GM18517 (cell line): ENCODE data around the gene TCF15.

Source experiments
- ATAC-seq: cut with Tn5 transposase; IDR thresholded peaks from one replicate; pipeline ENCODE4 v1.9.1; 2021; ENCODE audit warnings: mild to moderate bottlenecking, moderate library complexity; ENCODE audit not compliant: unreplicated experiment

Gene TCF15

GRCh38 chr20:615514-615913 lies 5.4 kb upstream of the TCF15 start:
- no peak for ATAC-seq

GRCh38 chr20:611843-612185 lies 1.7 kb upstream of the TCF15 start:
- no peak for ATAC-seq

GRCh38 chr20:611047-611842 lies 1.1 kb upstream of the TCF15 start:
- ATAC-seq = no peak

GRCh38 chr20:609371-609964 lies 641 bp downstream of the TCF15 start:
- ATAC-seq = no peak

GRCh38 chr20:608970-609369 lies 1.1 kb downstream of the TCF15 start:
- ATAC-seq = no peak

- no peak for ATAC-seq
Observed at GRCh38 chr20:607476-607875, 2.6 kb downstream of the TCF15 start.

- ATAC-seq = no peak
Observed at GRCh38 chr20:605237-605636, 4.9 kb downstream of the TCF15 start.

GRCh38 chr20:603116-603640 lies 6.9 kb downstream of the TCF15 start:
- no peak for ATAC-seq

GRCh38 chr20:602111-602970 lies 7.8 kb downstream of the TCF15 start:
- no peak for ATAC-seq

GRCh38 chr20:600736-601135 lies 9.4 kb downstream of the TCF15 start:
- no peak for ATAC-seq

GRCh38 chr20:600141-600540 lies 10.0 kb downstream of the TCF15 start:
- no peak for ATAC-seq

GRCh38 chr20:598133-598850 lies 11.8 kb downstream of the TCF15 start:
- no peak for ATAC-seq

GRCh38 chr20:597560-597959 lies 12.5 kb downstream of the TCF15 start:
- ATAC-seq = no peak

- ATAC-seq = no peak
Observed at GRCh38 chr20:595330-596308, 14.5 kb downstream of the TCF15 start.

- ATAC-seq = no peak
Observed at GRCh38 chr20:592506-592905, 17.6 kb downstream of the TCF15 start.

- no peak for ATAC-seq
Observed at GRCh38 chr20:591941-592340, 18.2 kb downstream of the TCF15 start.

GRCh38 chr20:588932-589672 lies 21.0 kb downstream of the TCF15 start:
- ATAC-seq = peak; percentile 68

GRCh38 chr20:588476-588875 lies 21.6 kb downstream of the TCF15 start:
- ATAC-seq = no peak

GRCh38 chr20:584971-585301 lies 25.2 kb downstream of the TCF15 start:
- no peak for ATAC-seq
